Erythroblast (primary cell): ENCODE measurements around the gene ZNF385D.

Source experiments
- GATA1 ChIP-seq: IDR thresholded peaks from 2 replicates; pipeline ENCODE4 v1.6.1; 2011; ENCODE audit warnings: low read depth, mild to moderate bottlenecking, control low read depth, low read length, moderate library complexity
- POLR2A ChIP-seq: IDR thresholded peaks from 2 replicates; pipeline ENCODE4 v1.6.1; 2011; ENCODE audit warnings: mild to moderate bottlenecking, low read length

DNA sequence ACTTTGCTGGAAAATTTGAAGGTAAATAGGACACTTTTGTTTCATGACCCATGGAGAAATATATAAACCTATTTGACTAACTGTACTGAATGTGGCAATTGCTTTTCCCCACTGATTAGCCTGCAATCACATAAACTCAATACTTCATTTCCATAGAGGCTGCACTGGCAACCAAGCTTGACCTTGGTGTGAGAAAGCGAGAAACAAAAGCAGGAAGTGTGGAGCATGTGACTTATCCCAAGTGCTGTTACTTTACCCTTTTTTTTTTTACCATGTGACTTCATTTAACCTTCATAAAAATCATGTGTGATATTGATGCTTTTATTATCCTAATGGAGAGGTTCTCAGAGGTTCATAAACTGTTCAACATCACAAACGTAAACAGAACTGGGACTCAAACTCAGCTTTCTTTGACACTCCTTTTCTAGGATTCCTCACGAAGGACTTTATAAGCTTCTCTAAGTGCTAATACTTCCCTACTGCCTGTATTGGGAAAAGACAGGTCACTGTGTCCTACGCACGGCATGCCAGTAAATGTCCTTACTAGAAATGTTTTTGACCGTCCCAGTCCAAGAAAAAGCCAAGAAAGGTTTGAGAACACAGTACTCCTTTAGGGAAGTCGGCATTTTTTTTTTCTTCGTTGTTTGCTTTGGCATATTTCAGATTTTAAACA lies 34.9 kb upstream of the ZNF385D start:
- no peak for TF ChIP-seq POLR2A
- TF ChIP-seq GATA1: no peak
